ENCODE results near the gene UBR7. TPM values are rescaled to one million over a fixed set of nuclear protein-coding genes. Genes with fewer than 3 reads are reported as not detected.

Gene UBR7
- total RNA-seq, 1 donor from 2014 or later = 7.9 TPM

GRCh38 chr14:93245764-93246420, 38.8 kb downstream of the UBR7 start:
- no peak for DNase-seq (ENCODE audit: low read depth)
- Histone ChIP-seq H3K36me3 (ENCODE audit: control insufficient read depth, insufficient read depth, low read length) (peaks cover 14% of the 10 kb centered on the region), H3K4me3 (ENCODE audit: low read depth, low read length) (no peak overlapping the region), H3K27me3 (ENCODE audit: control insufficient read depth, insufficient read depth, low read length) (no peaks in the 10 kb centered on the region)
- no peak for FAIRE-seq
- TF ChIP-seq CTCF (IDR thresholded peaks at IDR 0.05; ENCODE audit: insufficient read depth, low read length, severe bottlenecking) = no peak

GRCh38 chr14:93246534-93246933, 39.5 kb downstream of the UBR7 start:
- Histone ChIP-seq H3K4me3 (ENCODE audit: low read depth, low read length) (no peak overlapping the region), H3K36me3 (ENCODE audit: control insufficient read depth, insufficient read depth, low read length) (peaks cover 15% of the 10 kb centered on the region), H3K27me3 (ENCODE audit: control insufficient read depth, insufficient read depth, low read length) (no peaks in the 10 kb centered on the region)
- TF ChIP-seq CTCF (IDR thresholded peaks at IDR 0.05; ENCODE audit: insufficient read depth, low read length, severe bottlenecking) = no peak
- no peak for FAIRE-seq
- no peak for DNase-seq (ENCODE audit: low read depth)

GRCh38 chr14:93249128-93249831, 42.2 kb downstream of the UBR7 start:
- peaks cover 13% of the 10 kb centered on the region for H3K36me3 ChIP-seq (ENCODE audit: control insufficient read depth, insufficient read depth, low read length)
- no peaks in the 10 kb centered on the region for H3K27me3 ChIP-seq (ENCODE audit: control insufficient read depth, insufficient read depth, low read length)
- TF ChIP-seq CTCF (IDR thresholded peaks at IDR 0.05; ENCODE audit: insufficient read depth, low read length, severe bottlenecking) = no peak
- no peak for DNase-seq (ENCODE audit: low read depth)
- H3K4me3 ChIP-seq (ENCODE audit: low read depth, low read length) = no peak overlapping the region
- no peak for FAIRE-seq

- peak; percentile 62 for DNase-seq (ENCODE audit: low read depth)
- H3K36me3 ChIP-seq (ENCODE audit: control insufficient read depth, insufficient read depth, low read length) = peaks cover 1% of the 10 kb centered on the region
- FAIRE-seq = no peak
- H3K27me3 ChIP-seq (ENCODE audit: control insufficient read depth, insufficient read depth, low read length) = no peaks in the 10 kb centered on the region
- TF ChIP-seq CTCF (IDR thresholded peaks at IDR 0.05; ENCODE audit: insufficient read depth, low read length, severe bottlenecking) = no peak
- no peak overlapping the region for H3K4me3 ChIP-seq (ENCODE audit: low read depth, low read length)
These were observed 55.4 kb downstream of the UBR7 start for GRCh38 chr14:93262446-93262845.

- FAIRE-seq (no peak), DNase-seq (ENCODE audit: low read depth) (peak; percentile 49)
- H3K27me3 ChIP-seq (ENCODE audit: control insufficient read depth, insufficient read depth, low read length) = no peaks in the 10 kb centered on the region
These were observed 56.4 kb downstream of the UBR7 start for GRCh38 chr14:93263416-93263815.

More at GRCh38 chr14:93263416-93263815, 56.4 kb downstream of the UBR7 start:
- Histone ChIP-seq H3K4me3 (ENCODE audit: low read depth, low read length) (no peak overlapping the region), H3K36me3 (ENCODE audit: control insufficient read depth, insufficient read depth, low read length) (peaks cover 1% of the 10 kb centered on the region)
- TF ChIP-seq CTCF (IDR thresholded peaks at IDR 0.05; ENCODE audit: insufficient read depth, low read length, severe bottlenecking) = no peak
